HG03354 (cell line): ENCODE results near the gene PDZD7.
"Not testable (repeated sequence)": the region's sequence is repeated elsewhere in the genome, so short reads cannot be mapped to it uniquely, and the experiment has no call there.

Source experiments
- ATAC-seq: cut with Tn5 transposase; IDR thresholded peaks from one replicate; pipeline ENCODE4 v1.9.1; 2021; ENCODE audit warnings: mild to moderate bottlenecking; ENCODE audit not compliant: unreplicated experiment, poor library complexity, severe bottlenecking

PDZD7 gene

GRCh38 chr10:101042667-101043362, 11.9 kb upstream of the PDZD7 start:
- peak; percentile 96 for ATAC-seq

- ATAC-seq, result no peak
Measured at GRCh38 chr10:101042118-101042517, 11.2 kb upstream of the PDZD7 start.

GRCh38 chr10:101041252-101041761, 10.4 kb upstream of the PDZD7 start:
- ATAC-seq, result peak; percentile 69

GRCh38 chr10:101040851-101041250, 9.9 kb upstream of the PDZD7 start:
- no peak for ATAC-seq

GRCh38 chr10:101040061-101040460, 9.1 kb upstream of the PDZD7 start:
- no peak for ATAC-seq

- ATAC-seq, result no peak
Measured at GRCh38 chr10:101038484-101038883, 7.6 kb upstream of the PDZD7 start.

GRCh38 chr10:101036726-101037125, 5.8 kb upstream of the PDZD7 start:
- ATAC-seq, result no peak

GRCh38 chr10:101035916-101036702, 5.2 kb upstream of the PDZD7 start:
- ATAC-seq, result no peak

GRCh38 chr10:101035314-101035713, 4.4 kb upstream of the PDZD7 start:
- no peak for ATAC-seq

GRCh38 chr10:101034404-101034803, 3.5 kb upstream of the PDZD7 start:
- not testable (repeated sequence) for ATAC-seq

- no peak for ATAC-seq
Measured at GRCh38 chr10:101033276-101033675, 2.3 kb upstream of the PDZD7 start.

GRCh38 chr10:101032637-101033224, 1.8 kb upstream of the PDZD7 start:
- ATAC-seq, result peak; percentile 17

GRCh38 chr10:101031796-101032636, 1.1 kb upstream of the PDZD7 start:
- peak; percentile 41 for ATAC-seq

GRCh38 chr10:101030496-101031127, 317 bp downstream of the PDZD7 start:
- ATAC-seq, result no peak

GRCh38 chr10:101029520-101030295, 1.2 kb downstream of the PDZD7 start:
- ATAC-seq, result no peak

- ATAC-seq, result no peak
Measured at GRCh38 chr10:101028446-101029337, 2.2 kb downstream of the PDZD7 start.

- no peak for ATAC-seq
Measured at GRCh38 chr10:101027106-101027720, 3.7 kb downstream of the PDZD7 start.
